ENCODE data around the gene PLEKHA5.
"Not testable (repeated sequence)": the region's sequence is repeated elsewhere in the genome, so short reads cannot be mapped to it uniquely, and the experiment has no call there.

Gene PLEKHA5

DNA sequence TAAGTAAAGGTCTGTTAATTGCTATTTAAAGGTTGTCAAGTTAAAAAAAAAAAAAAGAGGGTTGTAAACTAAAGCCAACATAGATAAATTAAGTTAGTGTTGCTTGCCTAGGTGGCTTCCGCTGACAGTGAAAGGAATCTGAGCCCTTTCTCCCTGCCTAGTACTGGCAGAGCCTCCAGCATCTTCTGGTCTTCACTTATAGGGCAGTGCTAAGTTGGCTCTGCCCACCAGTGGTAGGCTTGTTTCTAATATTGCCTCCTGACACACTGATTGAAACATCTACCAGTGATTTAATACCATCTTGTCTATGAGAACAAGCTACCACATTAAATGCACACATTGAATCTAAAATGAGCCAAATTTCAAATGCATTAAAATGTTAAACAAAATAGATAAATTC lies 39.7 kb downstream of the PLEKHA5 start:
- no peak for DNase-seq

DNA sequence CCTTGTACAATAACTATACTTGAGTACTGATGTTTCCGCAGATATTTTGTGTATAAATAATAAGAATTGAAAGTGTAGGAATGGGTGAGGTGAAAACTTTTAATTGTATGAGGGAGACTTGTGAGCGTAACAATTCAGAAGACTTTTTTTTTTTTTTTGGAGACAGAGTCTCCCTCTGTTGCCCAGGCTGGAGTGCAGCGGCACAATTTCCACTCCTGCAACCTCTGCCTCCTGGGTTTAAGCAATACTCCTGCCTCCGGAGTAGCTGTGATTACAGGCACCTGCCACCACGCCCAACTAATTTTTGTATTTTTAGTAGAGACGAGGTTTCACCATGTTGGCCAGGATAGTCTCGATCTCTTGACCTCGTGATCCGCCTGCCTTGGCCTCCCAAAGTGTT lies 40.8 kb downstream of the PLEKHA5 start:
- not testable (repeated sequence) for DNase-seq

DNA sequence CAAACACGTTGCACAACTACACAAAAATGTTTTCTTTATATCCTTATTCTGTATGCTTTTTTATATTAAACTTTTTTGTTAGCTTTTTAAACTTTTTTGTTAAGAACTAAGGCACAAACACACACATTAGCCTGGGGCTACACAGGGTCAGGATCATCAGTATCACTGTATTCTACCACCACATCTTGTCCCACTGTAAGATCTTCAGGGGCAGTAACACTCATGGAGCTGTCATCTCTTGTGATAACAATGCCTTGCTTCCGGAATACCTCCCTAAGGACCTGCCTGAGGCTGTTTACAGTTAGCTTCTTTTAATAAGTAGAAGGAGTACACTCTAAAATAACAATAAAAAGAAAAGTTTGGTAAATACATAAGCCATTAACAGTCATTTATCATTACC lies 42.2 kb downstream of the PLEKHA5 start:
- no peak for DNase-seq

DNA sequence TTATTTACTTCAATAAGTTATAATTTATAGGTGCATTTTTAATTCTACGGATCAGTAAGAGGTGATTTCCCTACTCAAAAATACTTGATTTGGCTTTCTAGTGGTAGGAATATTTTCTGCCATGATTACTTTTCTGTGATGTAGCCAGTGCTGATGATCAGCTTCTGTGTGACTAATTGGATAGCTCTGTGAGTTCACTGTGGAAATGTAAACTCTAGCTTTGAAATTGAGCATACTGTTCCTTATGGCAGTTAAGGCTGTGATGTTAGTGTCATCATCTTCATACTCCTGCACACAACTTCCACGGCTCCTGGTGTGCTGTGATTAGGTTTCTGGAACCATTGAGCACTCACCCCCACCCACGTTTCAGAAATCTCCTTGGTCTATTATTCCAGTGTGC lies 48.2 kb downstream of the PLEKHA5 start:
- no peak for DNase-seq

DNA sequence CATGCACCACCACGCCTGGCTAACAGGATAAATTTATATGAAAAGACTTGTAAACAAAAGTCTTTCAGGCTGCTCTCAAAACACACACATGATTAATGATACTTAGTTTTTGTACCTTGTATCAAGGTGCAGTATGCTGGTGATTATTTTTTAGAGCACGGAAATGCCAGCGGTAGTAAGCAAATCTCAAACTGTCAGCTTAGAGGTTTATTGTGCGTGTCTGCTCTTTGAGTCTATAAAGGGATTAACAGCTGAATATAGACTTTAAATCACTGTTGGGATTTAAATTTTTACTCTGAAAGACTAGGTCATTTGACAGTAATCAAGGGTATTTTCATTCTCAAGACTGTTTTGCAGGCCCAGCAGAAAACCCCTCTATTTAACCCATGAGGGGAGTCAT lies 50.5 kb downstream of the PLEKHA5 start:
- no peak for DNase-seq

DNA sequence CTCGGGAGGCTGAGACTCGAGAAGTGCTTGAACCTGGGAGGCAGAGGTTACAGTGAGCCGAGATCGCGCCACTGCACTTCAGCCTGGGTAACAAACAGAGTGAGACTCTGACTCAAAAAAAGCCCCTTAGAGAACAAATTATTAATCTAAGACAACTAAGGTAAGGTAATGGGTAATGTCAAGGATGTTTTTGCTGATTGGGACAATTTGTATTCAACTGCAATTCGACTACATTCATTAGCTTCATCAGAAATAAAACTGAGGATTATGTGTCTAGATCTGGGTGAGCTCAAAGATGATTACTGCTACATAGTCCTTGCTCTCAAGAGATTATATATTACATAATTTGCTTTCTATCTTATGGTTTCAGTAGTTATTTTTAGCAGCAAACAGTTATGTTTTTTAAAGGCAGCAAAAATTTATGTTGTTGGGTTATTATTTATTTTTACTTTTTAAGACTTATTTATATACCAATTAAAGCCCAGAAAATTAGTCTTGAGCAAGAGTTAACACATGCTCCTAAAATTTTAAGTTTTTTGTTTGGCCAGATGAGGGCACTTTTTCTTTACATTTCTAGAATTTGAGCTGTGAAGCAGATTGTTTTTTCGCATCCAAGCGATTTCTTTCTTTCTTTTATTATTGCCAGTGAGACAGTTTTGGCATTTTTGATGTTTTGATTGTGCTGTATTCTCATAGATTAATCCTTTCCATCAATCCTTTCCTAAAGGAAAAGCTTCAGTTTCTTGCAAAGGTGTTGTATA lies 52.3 kb downstream of the PLEKHA5 start:
- DNase-seq = peak in 1 of 2 experiments; percentile 35

DNA sequence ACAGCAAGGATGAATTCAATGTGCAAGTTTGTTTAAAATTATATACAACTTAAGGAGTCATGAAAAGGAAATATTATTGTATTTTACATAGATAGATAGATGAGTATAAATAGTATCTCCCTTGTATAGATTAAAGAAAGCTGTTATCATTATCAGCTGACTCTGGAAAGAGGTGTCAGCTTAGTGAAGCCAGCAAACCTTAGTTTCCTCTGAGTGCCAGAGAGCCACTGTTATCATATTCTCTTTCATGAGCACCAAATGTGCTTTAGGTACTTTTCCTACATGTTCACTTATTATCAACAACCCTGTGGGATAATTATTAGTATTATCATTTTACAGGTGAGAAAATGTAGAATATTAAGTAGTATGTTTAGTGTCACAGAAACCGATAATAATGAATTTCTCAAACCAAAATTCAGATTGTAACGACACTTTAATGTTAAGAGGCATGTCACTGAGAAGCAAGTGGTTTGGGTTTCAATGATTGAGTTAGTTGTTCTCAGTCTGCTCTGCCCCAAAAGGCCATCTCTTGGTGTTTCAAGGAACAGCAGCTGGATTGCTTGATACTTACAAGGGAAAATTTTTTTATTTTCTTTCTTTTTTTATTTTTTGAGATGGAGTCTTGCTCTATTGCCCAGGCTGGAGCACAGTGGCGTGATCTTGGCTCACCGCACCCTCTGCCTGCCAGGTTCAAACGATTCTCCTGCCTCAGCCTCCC lies 53.7 kb downstream of the PLEKHA5 start:
- DNase-seq = peak; percentile 2 to 31

DNA sequence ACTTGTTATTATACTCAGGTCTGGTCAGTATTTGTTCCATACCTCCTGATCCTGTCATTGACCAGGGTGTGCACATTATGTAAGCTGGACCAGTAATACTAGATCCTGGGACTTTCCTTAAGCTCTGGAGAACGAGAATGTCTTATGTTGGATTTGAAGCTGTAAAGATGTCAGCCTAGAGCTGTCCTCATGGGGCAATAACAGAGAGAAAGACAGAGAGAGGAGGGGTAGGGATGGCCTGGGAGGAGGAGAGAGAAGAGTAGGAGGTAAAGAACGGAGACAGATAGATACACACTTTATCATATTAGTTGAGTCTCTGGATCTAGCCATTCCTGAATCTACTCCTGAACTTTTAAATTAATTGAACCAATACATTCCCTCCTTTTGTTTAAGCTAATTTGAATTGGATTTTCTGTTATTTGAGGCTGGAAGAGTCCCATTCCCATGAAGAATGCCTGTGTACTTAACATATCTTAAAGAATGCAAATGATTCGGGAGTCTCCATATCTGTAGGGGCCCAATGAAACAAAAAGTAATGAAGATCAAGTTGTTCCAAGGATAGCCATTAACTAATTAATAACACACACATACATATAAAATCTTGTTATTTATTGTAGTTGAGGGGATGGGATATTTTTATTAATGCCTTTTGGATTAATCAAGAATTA lies 55.9 kb downstream of the PLEKHA5 start:
- no peak for DNase-seq

DNA sequence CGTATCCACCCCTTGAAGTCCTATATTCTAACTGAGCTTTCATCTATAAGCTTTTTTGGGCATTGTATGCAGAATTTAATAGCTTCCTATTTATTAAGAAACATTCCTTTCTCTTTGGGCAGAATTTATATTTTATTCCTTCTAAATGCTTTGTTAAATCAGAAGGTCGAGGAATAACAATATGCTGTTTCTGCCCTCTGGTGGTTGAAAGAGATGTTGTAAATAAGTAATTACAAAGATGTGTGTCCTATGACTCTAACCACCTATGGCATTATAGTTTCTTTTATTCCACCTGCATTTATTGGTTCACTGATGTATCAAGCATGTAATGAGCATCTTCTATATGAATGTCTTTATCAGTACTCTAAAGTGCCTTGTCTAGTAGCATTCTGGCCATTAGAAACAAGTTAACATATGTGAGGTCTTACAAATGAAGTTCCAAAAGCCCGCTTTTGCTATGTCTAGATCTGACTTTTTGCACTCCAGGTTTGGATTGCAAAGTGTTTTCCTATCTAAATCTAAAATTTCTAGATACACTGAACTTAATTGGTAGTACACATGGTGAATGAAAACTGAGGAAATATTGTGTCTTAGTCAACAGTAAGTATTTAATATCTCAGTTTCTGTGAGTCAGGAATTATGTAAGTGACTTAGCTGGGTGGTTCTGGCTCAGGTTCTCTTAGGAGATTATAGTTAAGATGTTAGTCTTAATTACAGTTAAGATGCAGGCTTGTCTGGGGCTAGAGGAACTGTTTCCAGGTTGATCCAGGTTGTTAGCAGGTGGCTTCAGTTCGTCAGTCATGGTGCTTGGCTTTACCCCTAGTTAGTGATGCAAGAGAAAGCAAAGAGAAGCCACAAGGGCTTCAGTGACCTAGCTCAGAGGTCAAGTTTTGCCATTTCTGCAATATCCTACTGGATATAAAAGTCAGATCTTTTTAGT lies 57.5 kb downstream of the PLEKHA5 start:
- DNase-seq = peak; percentile 46 to 58

DNA sequence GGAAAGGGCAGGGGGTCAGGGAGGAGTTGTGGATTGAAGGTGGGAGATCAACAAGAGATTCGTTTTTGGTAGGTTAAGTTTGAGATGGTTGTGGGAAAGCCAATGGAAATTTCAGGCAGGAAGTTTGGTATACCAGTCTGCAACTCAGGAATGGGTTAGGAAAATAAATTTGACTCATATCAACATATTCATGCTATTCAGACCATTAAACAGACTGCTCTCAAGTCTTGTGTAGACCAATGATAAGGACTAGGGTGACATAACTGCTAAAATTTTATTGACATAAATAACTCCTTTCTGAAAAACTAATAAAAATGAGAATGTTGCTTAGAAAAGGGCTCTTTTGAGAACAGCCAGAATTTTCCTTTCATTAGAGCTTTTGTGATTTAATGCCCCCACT lies 60.0 kb downstream of the PLEKHA5 start:
- no peak for DNase-seq

DNA sequence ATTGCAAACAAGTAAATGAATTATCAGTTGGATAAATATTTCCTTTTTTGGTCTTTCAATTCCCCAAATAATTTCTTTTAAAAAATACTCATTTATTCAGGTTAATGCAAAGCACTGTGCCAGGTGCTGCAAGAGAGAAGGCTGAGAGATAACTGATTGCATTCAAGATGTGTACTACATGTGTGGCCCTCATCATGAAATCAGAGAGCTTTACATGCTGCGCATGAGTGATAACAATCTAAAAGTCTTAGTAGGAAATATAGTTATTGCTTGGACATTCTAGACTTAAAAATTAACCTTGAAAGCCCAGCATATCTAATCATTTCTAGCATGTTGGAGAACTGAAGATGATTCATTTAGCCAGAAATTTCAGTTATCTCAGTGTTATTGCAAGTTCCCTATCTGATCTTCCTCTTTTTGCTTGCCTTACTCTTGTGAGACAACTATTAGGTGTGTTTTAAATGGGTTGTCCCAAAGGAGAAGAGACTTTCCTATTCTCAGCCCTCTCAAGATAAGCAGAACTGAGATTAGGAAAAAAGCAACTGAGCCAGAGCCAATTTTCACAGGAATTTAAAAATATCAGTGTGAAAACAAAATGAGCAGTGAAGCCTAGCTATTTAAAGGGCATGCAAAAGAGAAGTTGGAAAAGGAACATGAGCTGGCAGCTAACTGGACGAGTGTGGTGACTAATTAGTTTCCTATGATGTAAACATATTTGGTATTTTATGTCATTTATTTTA lies 60.9 kb downstream of the PLEKHA5 start:
- peak; percentile 79 to 90 for DNase-seq

DNA sequence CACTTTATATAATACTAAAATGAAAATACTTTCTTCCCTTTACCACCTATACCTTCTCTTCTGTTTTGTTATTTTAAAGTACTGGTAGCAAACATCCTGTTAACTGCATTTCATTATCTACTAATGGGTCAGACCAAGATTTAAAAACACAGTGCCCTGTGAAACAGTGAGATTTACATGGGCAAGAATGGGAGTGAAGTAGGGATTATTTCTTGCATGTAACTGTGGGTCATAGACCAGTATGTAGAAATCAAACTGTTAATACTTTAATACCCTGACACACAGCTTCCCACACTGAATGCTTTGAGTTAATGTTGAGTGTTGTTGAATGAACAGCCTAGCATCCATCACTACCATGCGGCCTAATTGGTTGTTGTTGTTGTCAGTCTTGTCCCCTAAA lies 61.6 kb downstream of the PLEKHA5 start:
- no peak for DNase-seq

DNA sequence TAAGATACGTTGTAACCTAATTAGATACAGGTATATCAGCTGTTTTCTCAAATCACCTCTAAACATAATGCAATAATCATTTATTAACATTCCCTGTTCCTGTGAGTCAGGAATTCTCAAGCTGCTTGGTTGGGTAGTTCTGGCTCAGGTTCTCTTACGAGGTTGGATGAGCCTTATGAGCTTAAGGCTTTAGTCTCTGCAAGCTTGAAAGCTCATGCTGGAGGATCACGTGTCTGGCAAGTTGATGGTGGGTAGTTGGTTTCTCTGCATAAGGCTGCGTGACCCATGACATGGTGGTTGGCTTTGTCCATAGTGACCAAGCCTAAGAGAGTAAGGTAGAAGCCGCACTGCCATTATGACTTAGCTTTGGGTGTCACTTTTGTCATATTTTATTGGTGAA lies 62.0 kb downstream of the PLEKHA5 start:
- DNase-seq = no peak

DNA sequence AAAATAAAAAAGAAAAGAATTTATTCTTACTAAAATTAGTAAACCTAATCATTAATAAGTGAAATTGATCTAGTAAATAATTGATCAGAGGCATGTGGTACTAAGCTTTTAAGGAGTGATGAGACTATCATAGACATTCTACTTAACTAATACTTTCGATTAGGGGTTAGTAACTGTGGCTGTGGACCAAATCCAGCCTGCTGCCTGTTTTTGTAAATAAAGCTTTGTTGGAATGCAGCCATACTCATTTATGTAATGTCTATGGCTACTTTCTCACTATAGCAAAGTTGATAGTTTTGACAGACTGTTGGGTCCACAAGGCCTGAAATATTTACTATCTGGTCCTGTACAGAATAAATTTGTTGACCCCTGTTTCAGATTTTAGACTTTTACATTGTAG lies 63.2 kb downstream of the PLEKHA5 start:
- no peak for DNase-seq

DNA sequence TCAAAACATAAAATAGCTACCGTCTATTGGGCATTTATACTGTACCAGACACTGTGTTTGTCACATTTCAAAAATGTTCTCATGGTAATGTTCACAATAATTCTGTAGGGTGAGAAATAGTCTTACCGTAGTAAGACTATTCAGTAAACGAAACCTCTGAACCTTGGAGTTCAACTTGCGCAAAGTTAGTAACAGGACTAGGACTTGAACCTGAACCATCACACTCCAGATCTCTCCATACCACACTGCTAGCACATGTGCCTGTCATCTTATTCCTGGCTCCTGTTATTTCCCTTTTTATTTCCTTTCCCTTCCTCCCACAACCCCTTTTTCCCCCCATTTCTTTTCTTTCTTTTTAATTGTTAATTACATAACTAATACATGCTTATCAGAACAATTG lies 65.4 kb downstream of the PLEKHA5 start:
- DNase-seq = no peak

DNA sequence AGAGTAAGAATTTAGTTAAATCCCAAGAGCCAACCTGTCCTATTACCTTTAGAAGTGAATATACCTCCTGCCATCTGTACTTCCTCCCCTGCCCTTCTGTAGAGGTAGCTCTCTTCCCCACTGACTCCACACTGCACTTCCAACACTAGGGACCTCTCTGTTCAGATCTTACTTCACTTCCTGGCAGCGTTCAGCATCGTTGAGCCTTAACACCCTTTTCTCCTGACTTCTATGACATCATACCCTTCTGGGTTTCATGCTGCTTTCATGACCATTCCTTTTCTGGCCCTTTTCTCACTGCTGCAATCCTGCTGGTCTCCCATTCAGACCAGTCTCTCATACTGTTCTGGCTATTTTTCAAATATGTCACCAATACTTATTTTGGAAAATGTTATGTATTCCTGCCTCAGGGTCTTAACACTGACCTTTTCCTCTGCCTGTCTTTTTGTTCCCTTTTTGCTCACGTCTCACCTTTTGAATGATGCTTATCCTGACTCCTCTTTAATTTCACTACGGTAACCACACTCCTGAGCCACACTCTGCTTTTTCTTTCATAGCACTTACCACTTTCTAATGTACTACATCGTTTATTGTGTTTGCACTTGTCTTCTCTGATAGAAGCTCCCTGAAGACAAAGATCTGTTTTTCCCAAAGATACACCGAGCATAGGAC lies 67.6 kb downstream of the PLEKHA5 start:
- DNase-seq = no peak

DNA sequence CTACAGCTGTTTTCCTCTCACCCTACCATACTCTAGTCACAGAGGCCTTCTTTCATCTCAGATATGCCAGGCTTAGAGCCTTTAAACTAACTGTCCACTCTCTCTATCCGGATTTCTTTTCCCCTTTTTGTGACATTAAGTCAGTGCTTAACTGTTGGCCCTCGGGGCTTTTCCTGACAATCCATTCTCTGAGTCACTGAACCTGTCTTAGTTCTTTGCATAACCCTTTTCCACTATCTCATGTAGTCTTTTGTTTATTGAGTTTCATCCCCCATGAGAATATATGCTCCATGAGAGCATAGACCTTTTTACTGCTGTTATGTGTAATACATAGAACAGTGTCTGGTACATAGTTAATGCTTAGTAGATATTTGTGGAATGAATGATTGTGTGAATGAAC lies 68.7 kb downstream of the PLEKHA5 start:
- DNase-seq = no peak

DNA sequence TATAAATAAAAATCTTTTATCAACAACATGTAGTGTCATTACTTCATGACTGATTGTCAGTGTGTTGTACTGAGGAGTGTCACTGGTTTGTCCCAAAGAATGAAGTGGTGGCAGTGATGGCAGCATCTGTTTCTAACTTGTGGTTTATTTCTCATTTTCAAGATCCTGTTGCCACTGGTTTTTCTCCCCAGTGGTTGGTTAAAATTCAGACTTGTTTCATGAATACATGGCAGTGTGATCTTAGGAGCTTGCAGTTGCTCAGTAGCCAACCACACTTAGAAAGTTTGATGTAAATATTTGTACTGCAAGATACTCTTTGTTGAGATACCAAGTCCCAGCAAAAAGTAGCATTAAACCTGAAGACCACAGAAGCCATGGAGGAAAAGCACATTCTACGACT lies 69.8 kb downstream of the PLEKHA5 start:
- DNase-seq = no peak

DNA sequence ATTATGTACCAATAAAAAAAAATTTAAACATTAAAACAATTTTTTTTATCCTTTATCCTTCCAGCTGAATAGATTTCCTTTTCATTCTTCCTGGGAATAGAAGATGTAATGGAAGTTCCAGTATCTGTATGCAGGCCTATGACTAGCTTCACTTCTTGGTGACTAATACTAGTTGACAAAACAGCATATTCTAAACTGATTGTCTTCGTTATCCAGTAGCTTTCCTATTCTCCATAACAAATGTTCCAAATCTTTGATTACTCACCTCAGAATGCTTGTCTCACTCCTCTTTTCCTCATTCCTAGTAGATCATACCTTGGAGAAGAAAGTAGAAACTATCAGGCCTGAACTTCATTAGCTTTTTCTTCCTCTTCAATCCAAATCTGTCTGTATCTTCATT lies 70.7 kb downstream of the PLEKHA5 start:
- no peak for DNase-seq

DNA sequence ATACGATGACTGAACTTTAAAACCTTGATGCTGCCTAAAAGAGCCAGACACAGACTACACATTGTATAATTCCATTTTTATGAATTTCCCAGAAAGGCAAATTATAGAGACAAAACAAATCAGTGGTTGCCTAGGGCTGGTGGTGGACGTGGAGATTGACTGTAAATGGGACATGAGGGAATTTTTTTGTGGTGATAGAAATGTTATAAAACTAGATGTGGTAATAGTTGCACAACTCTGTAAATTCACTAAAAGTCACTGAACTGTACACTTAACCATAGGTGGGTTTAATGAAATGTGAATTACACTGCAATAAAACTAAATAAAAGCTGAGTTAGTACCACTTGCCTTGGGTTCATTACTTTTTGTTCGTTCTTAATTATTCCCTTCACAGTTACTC lies 72.1 kb downstream of the PLEKHA5 start:
- DNase-seq = no peak

DNA sequence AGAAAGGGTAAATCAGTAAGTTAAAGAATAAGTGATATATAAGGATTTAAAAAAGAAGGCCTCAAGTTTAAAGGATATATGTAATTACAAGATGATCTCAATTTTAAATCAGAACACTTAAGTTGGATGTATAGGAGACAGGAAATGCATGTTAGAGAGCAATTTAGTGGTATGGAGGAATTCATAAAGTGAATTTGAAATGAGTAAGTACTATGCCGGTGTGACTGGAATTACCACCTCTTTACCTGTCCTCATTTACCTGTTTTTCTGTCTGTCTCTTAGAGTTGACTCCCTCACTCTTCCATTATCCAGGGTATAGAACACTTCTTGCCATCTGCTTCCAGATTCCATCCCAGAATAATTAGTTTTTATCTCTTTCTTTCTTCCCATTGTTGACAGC lies 73.5 kb downstream of the PLEKHA5 start:
- DNase-seq = no peak
